ENCODE measurements around the gene VCL.

VCL gene

GRCh38 chr10:74151879-74152722, 154.2 kb downstream of the VCL start:
- DNase-seq (ENCODE audit: low read depth), result no peak

- DNase-seq (ENCODE audit: low read depth), result no peak
Measured at GRCh38 chr10:74153123-74153522, 155.2 kb downstream of the VCL start.

DNA sequence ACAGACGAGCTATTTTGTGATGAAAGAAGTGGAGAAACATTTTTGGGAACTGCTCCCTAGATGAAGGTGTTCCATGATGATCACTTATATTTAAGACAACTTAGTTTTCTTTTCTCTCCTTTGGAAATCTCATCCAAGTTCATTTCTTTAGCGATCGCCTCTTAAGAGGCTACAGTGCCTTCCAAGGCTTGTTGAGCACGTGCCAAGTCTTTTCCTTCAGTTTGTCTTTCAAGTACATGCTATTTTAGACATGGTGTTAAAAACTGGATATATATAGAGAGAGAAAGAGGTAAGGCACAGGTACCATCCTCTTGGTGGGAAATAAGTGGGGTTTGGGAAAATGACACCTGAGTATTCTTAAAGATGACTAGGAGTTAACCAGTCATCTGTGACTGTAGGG, 155.8 kb downstream of the VCL start:
- DNase-seq (ENCODE audit: low read depth), result no peak

DNA sequence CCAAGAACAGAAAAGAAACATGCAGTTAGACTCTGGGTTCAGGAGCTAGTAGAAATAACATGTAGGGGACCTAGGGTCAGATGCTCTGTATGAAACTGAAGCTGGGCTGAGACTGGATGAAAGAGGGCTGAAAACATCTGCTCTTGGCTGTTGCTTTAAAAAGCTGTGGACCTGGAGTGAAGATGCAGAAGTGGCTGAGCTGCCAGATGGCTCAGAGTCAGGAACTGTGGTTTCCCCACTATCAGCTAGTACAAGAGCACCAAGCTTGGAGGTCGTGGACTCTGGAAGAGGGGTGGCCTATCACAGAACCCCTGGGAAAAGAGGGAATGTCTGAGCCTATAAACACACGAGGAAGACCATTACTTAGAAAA, 159.0 kb downstream of the VCL start:
- no peak for DNase-seq (ENCODE audit: low read depth)

DNA sequence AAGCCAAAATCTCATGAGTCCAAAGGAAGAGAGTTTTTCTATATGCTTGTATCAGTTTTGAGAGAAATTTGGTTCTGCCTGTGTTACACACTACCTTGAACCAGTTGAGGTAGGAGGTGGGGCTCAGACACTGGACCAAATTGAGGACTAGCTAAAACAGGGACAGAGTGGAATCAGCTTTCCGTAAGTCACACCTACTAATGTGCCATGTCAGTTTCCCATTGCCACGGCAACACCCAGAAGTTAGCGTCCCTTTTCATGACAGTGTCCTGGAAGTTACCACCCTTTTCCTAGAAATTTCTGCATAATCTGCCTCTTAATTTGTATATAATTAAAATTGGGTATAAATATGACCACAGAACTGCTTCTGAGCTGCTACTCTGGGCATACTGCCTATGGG, 162.1 kb downstream of the VCL start:
- no peak for DNase-seq (ENCODE audit: low read depth)

GRCh38 chr10:74163319-74164068, 165.6 kb downstream of the VCL start:
- DNase-seq (ENCODE audit: low read depth), result no peak

DNA sequence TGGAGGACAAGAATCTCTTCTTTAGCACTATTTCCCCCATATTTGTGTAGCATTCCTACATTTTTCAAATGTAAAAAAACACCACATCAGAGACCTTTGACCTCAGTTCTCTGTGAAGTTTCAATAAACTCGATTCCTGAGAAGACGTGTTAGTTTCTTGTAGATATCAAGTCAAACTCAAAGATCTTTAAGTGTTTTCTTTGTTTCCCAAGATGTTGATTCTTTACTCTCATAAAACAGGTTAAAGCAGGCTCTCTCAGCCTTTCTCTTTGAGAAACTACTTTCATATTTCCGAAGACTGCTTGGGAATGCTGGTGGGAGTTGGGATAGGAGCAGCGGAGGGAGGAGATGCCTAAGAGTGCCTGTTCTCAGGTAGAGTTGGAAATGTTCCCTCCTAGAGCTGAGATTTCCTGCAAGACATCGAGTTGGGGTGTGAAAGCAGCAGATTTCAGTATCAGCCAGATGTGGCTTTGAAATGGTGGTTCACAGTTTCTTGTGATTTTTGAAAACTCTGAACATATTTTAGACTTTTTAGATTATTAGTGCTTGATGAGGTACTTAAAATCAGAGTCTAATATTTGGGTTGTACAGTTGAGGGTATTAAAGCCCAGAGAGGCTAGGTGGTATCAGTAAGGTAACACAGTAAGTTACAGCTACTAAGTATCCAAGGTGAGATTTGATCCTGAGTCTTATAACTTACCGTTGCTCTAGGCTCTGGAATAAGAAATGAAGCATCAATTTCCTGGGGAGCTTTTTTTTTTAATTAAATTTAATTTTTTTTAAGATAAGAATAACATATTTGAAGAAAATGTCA, 167.0 kb downstream of the VCL start:
- DNase-seq (ENCODE audit: low read depth), result no peak

DNA sequence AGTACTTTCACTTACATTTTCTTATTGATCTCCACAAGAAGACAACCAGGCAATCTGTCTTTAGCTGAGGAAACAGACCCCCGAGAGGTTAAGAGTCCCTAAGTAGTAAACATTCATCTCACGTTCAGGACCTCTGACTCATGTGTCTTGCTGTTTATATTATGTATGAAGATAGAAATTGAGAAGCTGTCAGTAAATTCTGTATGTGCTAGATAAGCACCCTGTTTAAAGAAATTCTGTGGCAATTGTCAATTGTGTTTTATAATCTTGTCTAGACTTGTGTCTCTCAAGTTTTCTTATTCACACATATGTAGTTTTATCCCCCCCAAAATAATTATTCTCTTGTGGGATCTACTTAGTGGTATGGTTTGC, 167.6 kb downstream of the VCL start:
- no peak for DNase-seq (ENCODE audit: low read depth)

DNA sequence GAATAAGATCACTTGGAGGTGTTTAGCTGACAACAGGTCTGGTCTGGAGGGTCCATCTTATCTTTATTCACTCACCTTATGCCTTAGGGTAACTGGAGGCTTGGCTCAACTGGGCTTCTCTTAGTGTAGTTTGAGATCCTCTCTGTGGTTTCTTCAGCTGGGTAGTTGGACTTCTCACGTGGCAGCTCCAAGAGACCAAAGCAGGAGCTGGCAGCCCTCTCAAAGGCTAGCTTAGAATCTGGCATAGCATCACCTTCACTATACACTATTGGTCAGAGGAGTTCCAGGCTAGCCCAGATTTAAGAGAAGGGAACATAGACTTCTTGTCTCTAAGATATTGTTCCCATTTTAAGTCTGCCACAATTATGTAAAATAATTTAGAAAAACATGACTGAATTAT, 169.5 kb downstream of the VCL start:
- DNase-seq (ENCODE audit: low read depth), result no peak

Measured in activated T-helper 9 cell treated with anti-CD3 and anti-CD28 coated beads, Interleukin-2, amount 50 U/mL, for 16 hours (primary cell).